K562 (cell line): ENCODE data around the gene ZSWIM4. TPM values are rescaled to one million over a fixed set of nuclear protein-coding genes. Genes with fewer than 3 reads are reported as not detected.

ENCODE experiments used
- CTBP1 ChIP-seq: fragments of 450-650 bp; IDR thresholded peaks from 2 replicates; pipeline ENCODE4 v1.6.1; 2016; ENCODE audit warnings: borderline replicate concordance
- DACH1 ChIP-seq: fragments of 450-650 bp; IDR thresholded peaks from 2 replicates; pipeline ENCODE4 v1.6.1; 2018; ENCODE audit not compliant: partially characterized antibody
- ETV5 ChIP-seq: sonication (generic); formaldehyde crosslinking; IDR thresholded peaks from 2 replicates; pipeline ENCODE4 v1.4.0; 2020; ENCODE audit warnings: low read depth, mild to moderate bottlenecking, missing genetic modification reagents
- GABPB1 ChIP-seq: sonication (generic); formaldehyde crosslinking; IDR thresholded peaks from 2 replicates; pipeline ENCODE4 v1.8.0; 2022; ENCODE audit warnings: mild to moderate bottlenecking, missing genetic modification reagents
- HDAC1 ChIP-seq, 2 experiments: fragments of 450-650 bp; IDR thresholded peaks; 2 replicates each; pipeline ENCODE4 v1.6.1; 2016 to 2017; ENCODE audit warnings: inconsistent platforms in 1 of 2, mild to moderate bottlenecking in 1 of 2, moderate library complexity in 1 of 2
- IRF2 ChIP-seq: sonication (generic); formaldehyde crosslinking; IDR thresholded peaks from 2 replicates; pipeline ENCODE4 v1.8.1; 2022; ENCODE audit warnings: mild to moderate bottlenecking, missing genetic modification reagents
- MXI1 ChIP-seq: IDR thresholded peaks from 2 replicates; pipeline ENCODE4 v1.6.1; 2011; ENCODE audit warnings: low read depth, mild to moderate bottlenecking, improper control_type of control experiment, low read length
- NUFIP1 ChIP-seq: fragments of 450-650 bp; IDR thresholded peaks from 2 replicates; pipeline ENCODE4 v1.6.1; 2018; ENCODE audit not compliant: partially characterized antibody
- POLR2A ChIP-seq: fragments of 450-650 bp; conservative IDR thresholded peaks from 2 replicates; pipeline ENCODE4 v1.6.1; 2016
- PTBP1 ChIP-seq: fragments of 200-400 bp; formaldehyde crosslinking; IDR thresholded peaks from 2 replicates; pipeline ENCODE4 v1.6.1; 2017; ENCODE audit warnings: low read depth, low read length
- RB1 ChIP-seq: fragments of 450-650 bp; IDR thresholded peaks from 2 replicates; pipeline ENCODE4 v1.6.1; 2017; ENCODE audit warnings: low read depth, mild to moderate bottlenecking
- RBM14 ChIP-seq: fragments of 200-400 bp; formaldehyde crosslinking; IDR thresholded peaks from 2 replicates; pipeline ENCODE4 v1.6.1; 2018; ENCODE audit warnings: low read depth, mild to moderate bottlenecking, low read length, moderate library complexity, borderline replicate concordance; ENCODE audit not compliant: insufficient read depth
- SIN3B ChIP-seq: fragments of 450-650 bp; IDR thresholded peaks from 2 replicates; pipeline ENCODE4 v1.6.1; 2017; ENCODE audit warnings: low read depth, mild to moderate bottlenecking, moderate library complexity
- SMARCA4 ChIP-seq: fragments of 450-650 bp; IDR thresholded peaks from 2 replicates; pipeline ENCODE4 v1.6.1; 2016
- SUPT5H ChIP-seq: fragments of 450-650 bp; IDR thresholded peaks from 2 replicates; pipeline ENCODE4 v1.6.1; 2016
- TCF7L2 ChIP-seq: fragments of 150-350 bp; IDR thresholded peaks from 2 replicates; pipeline ENCODE4 v1.6.1; 2016; ENCODE audit warnings: low read depth, mild to moderate bottlenecking, low read length, moderate library complexity
- XRCC3 ChIP-seq: fragments of 450-650 bp; IDR thresholded peaks from 2 replicates; pipeline ENCODE4 v1.6.1; 2017; ENCODE audit warnings: mild to moderate bottlenecking, moderate library complexity
- YY1 ChIP-seq, 3 experiments: IDR thresholded peaks; 2 replicates each; pipeline ENCODE4 v1.6.1; 2011; ENCODE audit warnings: low read length in 2 of 3, mild to moderate bottlenecking in 2 of 3, moderate library complexity in 2 of 3, borderline replicate concordance in 1 of 3, control low read depth in 1 of 3, low read depth in 1 of 3; ENCODE audit not compliant: insufficient read depth in 3 of 3, insufficient replicate concordance in 2 of 3, control insufficient read depth in 1 of 3, insufficient read length in 1 of 3; ENCODE audit errors: extremely low read depth in 1 of 3
- ZNF133 ChIP-seq: fragments of 250-450 bp; sonication (Bioruptor Pico); IDR thresholded peaks from 2 replicates; pipeline ENCODE4 v1.4.0; 2020; ENCODE audit warnings: mild to moderate bottlenecking
- ZNF263 ChIP-seq: sonication (generic); formaldehyde crosslinking; IDR thresholded peaks from 2 replicates; pipeline ENCODE4 v1.8.0; 2022; ENCODE audit warnings: mild to moderate bottlenecking, missing genetic modification reagents, borderline replicate concordance
- ZNF384 ChIP-seq: IDR thresholded peaks from 2 replicates; pipeline ENCODE4 v1.6.1; 2012; ENCODE audit warnings: low read depth, low read length, improper control_type of control experiment
- ZNF551 ChIP-seq: fragments of 250-450 bp; sonication (Bioruptor Pico); IDR thresholded peaks from 2 replicates; pipeline ENCODE4 v1.5.0; 2021; ENCODE audit warnings: mild to moderate bottlenecking, moderate library complexity
- ZNF699 ChIP-seq: fragments of 250-450 bp; sonication (Bioruptor Pico); IDR thresholded peaks from 2 replicates; pipeline ENCODE4 v1.8.0; 2021; ENCODE audit warnings: mild to moderate bottlenecking, moderate library complexity; ENCODE audit not compliant: insufficient replicate concordance
- ZNF76 ChIP-seq: fragments of 250-450 bp; sonication (Bioruptor Pico); IDR thresholded peaks from 2 replicates; pipeline ENCODE4 v1.4.0; 2020; ENCODE audit warnings: mild to moderate bottlenecking, moderate library complexity, borderline replicate concordance
- ZNF780A ChIP-seq: fragments of 250-450 bp; sonication (Bioruptor Pico); IDR thresholded peaks from 2 replicates; pipeline ENCODE4 v1.5.0; 2021; ENCODE audit warnings: mild to moderate bottlenecking
- polyA plus RNA-seq, 8 experiments: library from polyadenylated mRNA; depleted of rRNA in 4 of 8; stranded (reverse) in 5 of 8; unstranded in 3 of 8; fragments of >200 nt; fragmentation: Nextera tagmentation in 2 of 8; fragmentation: Illumina TruSeq in 1 of 8; extraction: Ambion mirVana in 2 of 8; extraction: Trizol in 1 of 8; gene quantifications; 2 replicates each; pipeline versions ENCODE4 v1.2.1 to v1.2.3, GENCODE V29; 2011 to 2014; ENCODE audit warnings: inconsistent platforms in 1 of 8, missing spikeins in 1 of 8
- total RNA-seq, 7 experiments: library from RNA; depleted of rRNA in 6 of 7; stranded (reverse); fragments of >200 nt in 6 of 7; fragmentation: Illumina TruSeq in 2 of 7; extraction: Trizol in 2 of 7; gene quantifications; 2 replicates each; pipeline versions ENCODE4 v1.2.1 to v1.2.3, GENCODE V29; 2011 to 2021; ENCODE audit warnings: low replicate concordance in 1 of 7
- TF ChIP-seq, protein P1 (sequence below): IDR thresholded peaks from 2 replicates; pipeline ENCODE4 v1.6.1; 2014; ENCODE audit warnings: antibody characterized with exemption
- TF ChIP-seq, protein P2 (sequence below): sonication (generic); formaldehyde crosslinking; IDR thresholded peaks from 2 replicates; pipeline ENCODE4 v1.8.0; 2022; ENCODE audit warnings: mild to moderate bottlenecking, missing genetic modification reagents, borderline replicate concordance

Gene ZSWIM4
- total and polyA plus RNA-seq, 9 of the 15 experiments (the other 6 are each of a cell fraction or from before 2014, with no cell fraction given), result 0.25 to 3.7 (median 0.79) TPM; not detected in 2

DNA sequence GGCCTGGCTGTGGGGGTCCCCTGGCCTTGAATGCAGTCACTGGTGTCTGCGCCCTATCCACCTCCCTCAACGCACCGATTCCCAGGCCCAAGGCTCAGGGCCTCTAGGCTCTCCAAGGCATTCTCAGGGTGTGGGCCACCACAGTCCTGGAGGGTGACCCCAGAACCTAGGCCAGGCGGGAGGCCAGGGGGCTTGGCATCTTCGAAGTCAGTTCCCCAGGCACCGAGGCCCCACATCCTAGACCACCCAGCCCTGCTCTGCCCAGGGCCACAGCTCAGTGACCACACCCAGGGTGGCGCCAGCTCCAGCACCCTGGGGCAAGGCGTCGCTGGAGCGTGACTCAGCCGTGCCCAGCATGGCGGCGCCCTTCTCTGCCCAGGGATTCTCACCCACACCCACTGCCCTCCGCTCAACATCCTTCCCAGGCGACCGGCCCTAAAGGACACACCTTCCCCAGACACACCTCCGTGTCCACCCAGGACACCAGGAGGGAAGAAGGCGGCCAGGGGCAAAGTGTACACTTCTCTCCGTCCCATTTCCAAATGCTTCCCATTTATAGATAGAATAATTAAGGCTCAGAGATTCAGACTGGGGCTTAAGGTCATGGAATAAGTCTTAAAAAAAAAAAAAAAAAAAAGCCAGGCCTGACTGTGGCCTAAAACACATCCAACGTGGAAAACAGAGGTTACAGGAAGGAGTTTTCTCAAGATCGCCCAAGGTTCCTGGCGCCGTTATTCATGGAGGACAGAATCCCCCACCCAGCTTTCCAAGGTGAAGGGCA lies 45.3 kb downstream of the ZSWIM4 start (continued):
- TF ChIP-seq CTBP1 (peak; percentile 13; the same call in 1 of the 2 replicates), DACH1 (no peak), ETV5 (CRISPR knock-in tag) (no peak), SUPT5H (0 out of 2 replicates have a peak, but pooled peaks have one; percentile 27), ZNF133 (CRISPR knock-in tag) (no peak), ZNF699 (CRISPR knock-in tag) (no peak), RB1 (no peak), SMARCA4 (0 out of 2 replicates have a peak, but pooled peaks have one; percentile 6), ZNF551 (CRISPR knock-in tag) (no peak), MXI1 (no peak), PTBP1 (no peak), ZNF780A (CRISPR knock-in tag) (no peak), ZNF76 (CRISPR knock-in tag) (no peak), XRCC3 (no peak), ZNF384 (peak; percentile 52; the same call in 1 of the 2 replicates), YY1 (IDR thresholded peaks at IDR 0.05; ENCODE audit: borderline replicate concordance in 1 of 3, control insufficient read depth in 1 of 3, extremely low read depth in 1 of 3, insufficient read depth in 3 of 3, insufficient read length in 1 of 3, insufficient replicate concordance in 2 of 3, low read depth in 1 of 3, low read length in 2 of 3) (peak in 1 of 3 experiments; percentile 13), HDAC1 (IDR thresholded peaks at IDR 0.05) (peak in 1 of 2 experiments; percentile 32; a peak in 1 of 4 replicates), SIN3B (no peak), POLR2A (no peak), ZNF263 (CRISPR knock-in tag) (0 out of 2 replicates have a peak, but pooled peaks have one; percentile 12), IRF2 (CRISPR knock-in tag) (no peak), RBM14 (0 out of 2 replicates have a peak, but pooled peaks have one; percentile 32), NUFIP1 (no peak), GABPB1 (CRISPR knock-in tag) (0 out of 2 replicates have a peak, but pooled peaks have one; percentile 27), TCF7L2 (no peak)
- TF ChIP-seq, protein P1, sequence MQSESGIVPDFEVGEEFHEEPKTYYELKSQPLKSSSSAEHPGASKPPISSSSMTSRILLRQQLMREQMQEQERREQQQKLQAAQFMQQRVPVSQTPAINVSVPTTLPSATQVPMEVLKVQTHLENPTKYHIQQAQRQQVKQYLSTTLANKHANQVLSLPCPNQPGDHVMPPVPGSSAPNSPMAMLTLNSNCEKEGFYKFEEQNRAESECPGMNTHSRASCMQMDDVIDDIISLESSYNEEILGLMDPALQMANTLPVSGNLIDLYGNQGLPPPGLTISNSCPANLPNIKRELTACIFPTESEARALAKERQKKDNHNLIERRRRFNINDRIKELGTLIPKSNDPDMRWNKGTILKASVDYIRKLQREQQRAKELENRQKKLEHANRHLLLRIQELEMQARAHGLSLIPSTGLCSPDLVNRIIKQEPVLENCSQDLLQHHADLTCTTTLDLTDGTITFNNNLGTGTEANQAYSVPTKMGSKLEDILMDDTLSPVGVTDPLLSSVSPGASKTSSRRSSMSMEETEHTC, result no peak
- TF ChIP-seq, protein P2, sequence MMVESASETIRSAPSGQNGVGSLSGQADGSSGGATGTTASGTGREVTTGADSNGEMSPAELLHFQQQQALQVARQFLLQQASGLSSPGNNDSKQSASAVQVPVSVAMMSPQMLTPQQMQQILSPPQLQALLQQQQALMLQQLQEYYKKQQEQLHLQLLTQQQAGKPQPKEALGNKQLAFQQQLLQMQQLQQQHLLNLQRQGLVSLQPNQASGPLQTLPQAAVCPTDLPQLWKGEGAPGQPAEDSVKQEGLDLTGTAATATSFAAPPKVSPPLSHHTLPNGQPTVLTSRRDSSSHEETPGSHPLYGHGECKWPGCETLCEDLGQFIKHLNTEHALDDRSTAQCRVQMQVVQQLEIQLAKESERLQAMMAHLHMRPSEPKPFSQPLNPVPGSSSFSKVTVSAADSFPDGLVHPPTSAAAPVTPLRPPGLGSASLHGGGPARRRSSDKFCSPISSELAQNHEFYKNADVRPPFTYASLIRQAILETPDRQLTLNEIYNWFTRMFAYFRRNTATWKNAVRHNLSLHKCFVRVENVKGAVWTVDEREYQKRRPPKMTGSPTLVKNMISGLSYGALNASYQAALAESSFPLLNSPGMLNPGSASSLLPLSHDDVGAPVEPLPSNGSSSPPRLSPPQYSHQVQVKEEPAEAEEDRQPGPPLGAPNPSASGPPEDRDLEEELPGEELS, result 0 out of 2 replicates have a peak, but pooled peaks have one; percentile 48
